ENCODE measurements around the gene ARHGAP21.

Gene ARHGAP21

DNA sequence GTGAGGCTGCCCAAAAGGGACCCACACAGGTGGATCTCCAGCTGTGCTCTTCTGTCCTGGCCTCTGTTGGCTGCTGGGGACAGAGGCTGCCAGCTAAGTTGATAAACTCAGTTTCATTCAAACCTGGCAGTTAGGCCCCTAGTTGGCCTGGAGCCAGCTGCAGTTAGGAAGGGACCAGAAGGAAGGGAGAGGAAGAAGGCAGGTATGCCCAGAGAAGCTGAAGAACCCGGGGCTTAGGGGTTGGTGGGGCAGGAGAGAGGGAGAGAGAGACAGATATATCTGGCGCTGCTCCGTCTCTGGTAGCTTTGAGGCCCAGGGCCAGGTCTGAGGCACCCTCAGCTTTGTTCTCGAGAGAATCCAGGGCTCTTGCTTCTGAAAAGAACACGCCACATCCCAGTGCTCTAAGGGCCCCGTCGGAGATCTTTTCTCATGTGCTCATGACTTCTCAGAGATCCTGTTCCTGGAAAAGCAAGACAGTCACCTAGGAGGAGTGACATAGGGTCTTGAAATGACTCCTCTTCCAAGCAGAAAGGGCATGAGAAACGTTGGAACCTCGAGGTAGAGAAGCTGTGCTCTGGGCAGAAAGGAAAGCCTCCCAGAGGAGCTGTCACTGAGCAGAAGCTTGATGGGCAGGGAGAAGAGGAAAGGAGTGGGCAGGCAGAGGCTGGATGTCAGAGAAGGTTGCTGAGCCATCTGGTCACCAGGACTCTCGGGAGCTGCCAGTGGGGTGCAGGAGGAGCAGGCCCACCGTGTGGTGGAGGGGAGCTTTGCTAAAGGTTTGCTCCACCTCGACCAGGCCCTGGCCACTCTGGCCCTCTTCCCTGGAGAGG is 153.6 kb downstream of the ARHGAP21 start:
- Histone ChIP-seq H3F3A (ENCODE audit: control insufficient read depth, insufficient read depth) (no peaks in the 10 kb centered on the region), H3K36me3 (ENCODE audit: control insufficient read depth, low read length) (no peaks in the 10 kb centered on the region), H3K4me1 (ENCODE audit: control insufficient read depth, low read length) (no peaks in the 10 kb centered on the region), H4K20me1 (ENCODE audit: control insufficient read depth, insufficient read depth, low read depth, low read length) (no peaks in the 10 kb centered on the region), H3K9me3 (ENCODE audit: control insufficient read depth, insufficient read depth, low read length) (no peaks in the 10 kb centered on the region), H3K9me2 (replicated peaks; ENCODE audit: control insufficient read depth, low read length) (no peaks in the 10 kb centered on the region), H3K27ac (ENCODE audit: low read depth, low read length) (no peak overlapping the region), H3K79me2 (ENCODE audit: control insufficient read depth, low read length) (no peaks in the 10 kb centered on the region), H3K4me3 (ENCODE audit: low read length) (no peak overlapping the region), H3K27me3 (ENCODE audit: control insufficient read depth, low read length) (no peaks in the 10 kb centered on the region), H3K4me2 (ENCODE audit: low read length) (no peak overlapping the region)
- TF ChIP-seq EZH2phosphoT487 (IDR thresholded peaks at IDR 0.05; ENCODE audit: borderline replicate concordance, low read length) (no peak), CTCF (IDR thresholded peaks at IDR 0.05; ENCODE audit: low read depth, low read length, poor library complexity, severe bottlenecking) (no peak)

DNA sequence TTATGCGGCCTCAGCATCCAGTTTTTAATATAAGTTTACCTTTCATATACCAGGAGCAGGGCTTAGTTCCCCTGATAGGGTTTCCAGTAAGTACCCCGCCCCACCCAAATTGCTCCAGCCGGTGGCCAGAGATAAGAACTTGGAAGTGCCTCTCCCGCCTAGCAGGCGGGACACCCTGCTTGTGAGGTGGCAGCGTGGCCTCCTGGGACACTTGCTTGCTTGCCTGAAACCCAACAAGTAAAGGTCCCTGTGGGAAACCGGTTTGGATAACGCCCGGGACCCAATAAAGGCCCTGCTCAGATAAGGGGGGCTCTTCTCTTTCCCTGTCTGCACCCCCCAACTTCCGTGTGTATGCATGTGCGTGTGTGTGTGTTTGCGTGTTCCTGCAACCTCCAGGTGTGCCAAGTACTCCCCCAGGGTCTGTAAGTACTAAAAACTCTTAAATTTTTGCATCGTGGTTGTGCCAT is 154.3 kb downstream of the ARHGAP21 start:
- Histone ChIP-seq H4K20me1 (ENCODE audit: control insufficient read depth, insufficient read depth, low read depth, low read length) (no peaks in the 10 kb centered on the region), H3F3A (ENCODE audit: control insufficient read depth, insufficient read depth) (no peaks in the 10 kb centered on the region), H3K9me2 (replicated peaks; ENCODE audit: control insufficient read depth, low read length) (no peaks in the 10 kb centered on the region), H3K9me3 (ENCODE audit: control insufficient read depth, insufficient read depth, low read length) (no peaks in the 10 kb centered on the region), H3K79me2 (ENCODE audit: control insufficient read depth, low read length) (no peaks in the 10 kb centered on the region), H3K27me3 (ENCODE audit: control insufficient read depth, low read length) (no peaks in the 10 kb centered on the region), H3K4me3 (ENCODE audit: low read length) (no peak overlapping the region), H3K36me3 (ENCODE audit: control insufficient read depth, low read length) (no peaks in the 10 kb centered on the region), H3K4me1 (ENCODE audit: control insufficient read depth, low read length) (no peaks in the 10 kb centered on the region), H3K27ac (ENCODE audit: low read depth, low read length) (no peak overlapping the region), H3K4me2 (ENCODE audit: low read length) (no peak overlapping the region)
- no peak for TF ChIP-seq CTCF (IDR thresholded peaks at IDR 0.05; ENCODE audit: low read depth, low read length, poor library complexity, severe bottlenecking)
- TF ChIP-seq EZH2phosphoT487 (IDR thresholded peaks at IDR 0.05; ENCODE audit: borderline replicate concordance, low read length), result no peak

GRCh38 chr10:24568042-24568441 is 155.6 kb downstream of the ARHGAP21 start:
- Histone ChIP-seq H3F3A (ENCODE audit: control insufficient read depth, insufficient read depth) (no peaks in the 10 kb centered on the region), H3K9me2 (replicated peaks; ENCODE audit: control insufficient read depth, low read length) (no peaks in the 10 kb centered on the region), H4K20me1 (ENCODE audit: control insufficient read depth, insufficient read depth, low read depth, low read length) (no peaks in the 10 kb centered on the region), H3K79me2 (ENCODE audit: control insufficient read depth, low read length) (no peaks in the 10 kb centered on the region), H3K4me3 (ENCODE audit: low read length) (no peak overlapping the region), H3K27me3 (ENCODE audit: control insufficient read depth, low read length) (no peaks in the 10 kb centered on the region), H3K27ac (ENCODE audit: low read depth, low read length) (no peak overlapping the region), H3K4me2 (ENCODE audit: low read length) (no peak overlapping the region), H3K36me3 (ENCODE audit: control insufficient read depth, low read length) (no peaks in the 10 kb centered on the region), H3K9me3 (ENCODE audit: control insufficient read depth, insufficient read depth, low read length) (no peaks in the 10 kb centered on the region), H3K4me1 (ENCODE audit: control insufficient read depth, low read length) (no peaks in the 10 kb centered on the region)
- no peak for TF ChIP-seq EZH2phosphoT487 (IDR thresholded peaks at IDR 0.05; ENCODE audit: borderline replicate concordance, low read length)
- no peak for TF ChIP-seq CTCF (IDR thresholded peaks at IDR 0.05; ENCODE audit: low read depth, low read length, poor library complexity, severe bottlenecking)

All from DOHH2 (cell line).